Embryonic facial prominence (tissue), 1 donor: Measurements from ENCODE around the gene NCLN.

Source experiments
- DNase-seq: peaks from one replicate; pipeline ENCODE4 v3.0.0-alpha.2; 2016; ENCODE audit errors: extremely low spot score

The NCLN gene, protein sequence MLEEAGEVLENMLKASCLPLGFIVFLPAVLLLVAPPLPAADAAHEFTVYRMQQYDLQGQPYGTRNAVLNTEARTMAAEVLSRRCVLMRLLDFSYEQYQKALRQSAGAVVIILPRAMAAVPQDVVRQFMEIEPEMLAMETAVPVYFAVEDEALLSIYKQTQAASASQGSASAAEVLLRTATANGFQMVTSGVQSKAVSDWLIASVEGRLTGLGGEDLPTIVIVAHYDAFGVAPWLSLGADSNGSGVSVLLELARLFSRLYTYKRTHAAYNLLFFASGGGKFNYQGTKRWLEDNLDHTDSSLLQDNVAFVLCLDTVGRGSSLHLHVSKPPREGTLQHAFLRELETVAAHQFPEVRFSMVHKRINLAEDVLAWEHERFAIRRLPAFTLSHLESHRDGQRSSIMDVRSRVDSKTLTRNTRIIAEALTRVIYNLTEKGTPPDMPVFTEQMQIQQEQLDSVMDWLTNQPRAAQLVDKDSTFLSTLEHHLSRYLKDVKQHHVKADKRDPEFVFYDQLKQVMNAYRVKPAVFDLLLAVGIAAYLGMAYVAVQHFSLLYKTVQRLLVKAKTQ

GRCh38 chr19:3185461-3186159, at the start of gene NCLN:
TSS of gene NCLN (plus strand) at chr19:3185930. CDS start at chr19:3186031, 101 bp downstream.
- DNase-seq, result peak; percentile 88

- DNase-seq, result no peak
Measured at GRCh38 chr19:3135961-3136683, 49.6 kb upstream of the NCLN start, which contains the start of gene GNA15. TSS of gene GNA15 (plus strand) at chr19:3136033. CDS start at chr19:3136451, 418 bp downstream.

DNA sequence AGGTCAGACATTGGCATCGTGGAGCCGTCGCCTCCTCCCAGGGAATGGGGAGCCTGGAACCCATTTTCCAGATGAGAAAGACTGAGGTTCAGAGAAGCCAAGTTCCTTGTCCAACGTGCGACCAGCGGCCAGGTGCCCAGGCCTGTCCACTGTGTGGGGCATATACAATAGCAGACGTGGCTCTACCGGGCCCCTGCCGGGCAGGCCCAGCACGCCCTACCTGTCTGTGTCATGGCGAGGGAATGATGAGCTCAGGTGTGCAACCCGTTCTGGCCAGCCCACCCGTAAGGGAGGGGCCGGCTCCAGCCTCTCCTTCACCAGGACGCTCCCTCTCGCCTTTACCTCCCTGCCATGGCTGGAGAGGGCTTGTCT, 49.1 kb upstream of the NCLN start:
- no peak for DNase-seq

- no peak for DNase-seq
Measured at GRCh38 chr19:3137119-3137518, 48.6 kb upstream of the NCLN start.

- DNase-seq, result no peak
Measured at GRCh38 chr19:3138268-3138667, 47.5 kb upstream of the NCLN start.

DNA sequence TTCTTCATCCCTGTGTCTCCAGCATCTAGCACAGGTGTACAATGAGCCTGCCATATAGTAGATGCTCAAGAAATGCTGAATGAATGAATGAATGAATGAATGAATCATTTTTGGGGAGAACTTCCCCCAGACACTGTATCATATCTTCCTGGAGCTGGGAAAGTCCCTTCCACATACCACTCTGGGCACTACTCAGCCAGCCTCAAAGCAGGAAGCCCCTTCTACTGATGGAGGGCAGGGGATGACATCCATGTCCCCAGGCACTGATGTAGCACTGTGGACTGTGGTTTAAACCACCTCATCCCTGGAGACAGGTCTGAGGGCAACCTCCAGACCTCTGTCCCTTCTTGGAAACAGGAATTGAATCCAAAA, 45.1 kb upstream of the NCLN start:
- no peak for DNase-seq

- no peak for DNase-seq
Measured at GRCh38 chr19:3142292-3142670, 43.4 kb upstream of the NCLN start.

DNA sequence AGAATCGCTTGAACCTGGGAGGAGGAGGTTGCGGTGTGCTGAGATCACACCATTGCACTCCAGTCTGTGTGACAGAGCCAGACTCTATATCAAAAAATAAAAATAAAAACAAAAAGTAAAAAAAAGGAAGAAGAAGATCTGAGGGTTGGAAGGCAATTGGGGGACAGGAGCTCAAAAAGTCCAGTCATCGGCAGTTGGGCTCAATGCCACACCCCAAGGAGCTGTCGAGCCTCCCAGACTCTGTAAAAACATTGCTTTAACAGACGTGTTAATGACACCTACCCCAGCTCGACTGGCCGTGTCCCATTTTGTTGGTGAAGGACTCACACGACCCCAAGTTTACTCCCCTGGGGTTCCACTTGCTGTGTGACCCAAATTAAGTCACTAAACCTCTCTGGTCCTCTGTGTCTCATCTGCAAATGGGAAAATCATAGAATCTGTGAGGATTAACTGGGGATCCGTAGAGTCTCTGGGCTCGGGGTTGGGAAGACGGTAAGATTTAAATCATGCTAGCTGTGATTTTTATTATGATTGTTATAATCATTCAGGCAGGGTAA, 42.9 kb upstream of the NCLN start:
- DNase-seq, result no peak

- DNase-seq, result no peak
Measured at GRCh38 chr19:3145909-3146676, 39.6 kb upstream of the NCLN start.

GRCh38 chr19:3146677-3147100, 39.0 kb upstream of the NCLN start:
- no peak for DNase-seq

DNA sequence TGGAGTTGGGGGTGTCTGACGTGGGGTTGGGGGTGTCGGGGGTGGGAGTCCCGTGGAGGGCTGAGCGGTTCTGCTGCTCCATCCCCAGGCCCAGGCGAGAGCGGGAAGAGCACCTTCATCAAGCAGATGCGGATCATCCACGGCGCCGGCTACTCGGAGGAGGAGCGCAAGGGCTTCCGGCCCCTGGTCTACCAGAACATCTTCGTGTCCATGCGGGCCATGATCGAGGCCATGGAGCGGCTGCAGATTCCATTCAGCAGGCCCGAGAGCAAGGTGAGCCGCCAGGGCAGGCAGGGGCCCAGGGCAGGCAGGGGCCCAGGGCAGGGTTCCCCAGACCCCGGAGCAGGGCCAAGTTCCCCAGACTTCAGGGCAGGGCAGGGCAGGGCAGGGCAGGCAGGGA, 37.2 kb upstream of the NCLN start:
- DNase-seq, result no peak

- DNase-seq, result no peak
Measured at GRCh38 chr19:3149089-3149488, 36.6 kb upstream of the NCLN start.

- DNase-seq, result no peak
Measured at GRCh38 chr19:3149526-3150505, 35.9 kb upstream of the NCLN start.

GRCh38 chr19:3150739-3151329, 34.9 kb upstream of the NCLN start:
- no peak for DNase-seq

DNA sequence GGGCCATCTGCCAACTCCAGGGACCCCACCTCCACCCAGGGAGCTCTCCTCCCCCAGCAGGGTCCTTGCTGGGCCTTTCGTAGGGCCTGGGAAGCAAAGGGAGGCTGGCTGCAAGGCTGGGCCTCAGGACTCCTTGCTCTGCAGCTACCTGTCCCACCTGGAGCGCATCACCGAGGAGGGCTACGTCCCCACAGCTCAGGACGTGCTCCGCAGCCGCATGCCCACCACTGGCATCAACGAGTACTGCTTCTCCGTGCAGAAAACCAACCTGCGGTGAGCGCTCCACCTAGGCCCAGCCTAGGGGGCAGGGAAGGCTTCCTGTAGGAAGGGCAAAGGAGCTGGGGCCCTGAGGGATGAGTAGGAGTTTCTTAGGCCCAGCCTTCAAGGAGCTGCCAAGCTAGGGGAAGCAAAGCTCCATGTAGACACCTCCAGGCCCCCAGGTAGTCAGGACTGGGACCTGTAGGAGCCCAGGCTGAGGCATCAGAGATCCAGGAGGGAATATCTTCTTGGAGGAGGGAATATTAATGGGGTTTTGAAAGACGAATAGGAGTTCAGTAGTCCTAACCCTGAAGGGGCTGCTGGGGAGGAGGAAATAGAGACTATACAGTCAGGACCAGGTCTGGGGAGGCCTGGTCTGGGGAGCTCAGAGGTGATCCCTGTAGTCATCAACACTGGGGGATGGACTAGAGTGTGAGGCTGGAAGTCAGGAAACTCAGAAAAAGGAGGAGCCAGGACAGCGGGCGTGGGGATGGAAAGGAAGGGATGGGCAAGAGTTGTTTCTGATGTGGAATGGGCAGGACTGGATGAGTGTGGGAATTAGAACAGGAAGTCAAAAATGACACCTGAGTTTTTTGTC, 33.9 kb upstream of the NCLN start:
- DNase-seq, result no peak

GRCh38 chr19:3152419-3152780, 33.3 kb upstream of the NCLN start:
- DNase-seq, result no peak

GRCh38 chr19:3153286-3154230, 32.2 kb upstream of the NCLN start:
- no peak for DNase-seq
